Neuronal stem cell (in vitro differentiated cells): Measurements from ENCODE around the gene TCF7.
A peak's percentile ranks its signal among the peaks of the same experiment; 100 is the strongest.

ENCODE experiments used
- DNase-seq: peaks from one replicate; pipeline ENCODE4 v3.0.0-alpha.2; 2013; ENCODE audit warnings: low spot score
- H2AFZ ChIP-seq: one replicate; pipeline ENCODE4 v1.6.1; 2013; ENCODE audit warnings: mild to moderate bottlenecking, low read length, inconsistent platforms
- H2AK5ac ChIP-seq: 2 replicates; pipeline ENCODE4 v1.6.1; 2013; ENCODE audit warnings: low read depth, mild to moderate bottlenecking, inconsistent platforms, low read length, moderate library complexity, mixed read lengths
- H2BK120ac ChIP-seq: 2 replicates; pipeline ENCODE4 v1.6.1; 2013; ENCODE audit warnings: low read depth, mild to moderate bottlenecking, inconsistent platforms, low read length, moderate library complexity, mixed read lengths
- H2BK12ac ChIP-seq: one replicate; pipeline ENCODE4 v1.6.1; 2013; ENCODE audit warnings: low read length, inconsistent platforms
- H2BK15ac ChIP-seq: 2 replicates; pipeline ENCODE4 v1.6.1; 2013; ENCODE audit warnings: mild to moderate bottlenecking, low read length, inconsistent platforms, mixed read lengths
- H2BK5ac ChIP-seq: one replicate; pipeline ENCODE4 v1.6.1; 2013; ENCODE audit warnings: inconsistent platforms, mild to moderate bottlenecking, low read length, moderate library complexity
- H3K14ac ChIP-seq: one replicate; pipeline ENCODE4 v1.6.1; 2013; ENCODE audit warnings: low read length, inconsistent platforms
- H3K18ac ChIP-seq: 2 replicates; pipeline ENCODE4 v1.6.1; 2013; ENCODE audit warnings: low read length, inconsistent platforms
- H3K23ac ChIP-seq: 2 replicates; pipeline ENCODE4 v1.6.1; 2013; ENCODE audit warnings: low read depth, mild to moderate bottlenecking, mixed read lengths, low read length, inconsistent platforms; ENCODE audit not compliant: poor library complexity
- H3K27ac ChIP-seq: replicated peaks from 3 replicates; pipeline ENCODE4 v1.5.1; 2013; ENCODE audit warnings: low read length, inconsistent platforms
- H3K27me3 ChIP-seq, 3 experiments: 2 replicates each; pipeline ENCODE4 v1.6.1; 2013; ENCODE audit warnings: low read length in 3 of 3, mild to moderate bottlenecking in 2 of 3, inconsistent platforms in 1 of 3, low read depth in 1 of 3, mixed read lengths in 1 of 3, moderate library complexity in 1 of 3; ENCODE audit not compliant: control insufficient read depth in 3 of 3, insufficient read depth in 3 of 3
- H3K36me3 ChIP-seq, 2 donors: replicated peaks in 1 of 2; 2 replicates each; pipeline ENCODE4 v1.6.1; 2013; ENCODE audit warnings: low read length in 2 of 2; ENCODE audit not compliant: control insufficient read depth in 2 of 2, insufficient read depth in 2 of 2
- H3K4ac ChIP-seq: 2 replicates; pipeline ENCODE4 v1.6.1; 2013; ENCODE audit warnings: inconsistent platforms, mild to moderate bottlenecking, low read length, moderate library complexity
- H3K4me1 ChIP-seq, 2 donors: 1 replicate in 1 of 2; 2 replicates in 1 of 2; pipeline ENCODE4 v1.6.1; 2013; ENCODE audit warnings: low read length in 2 of 2, low read depth in 1 of 2; ENCODE audit not compliant: control insufficient read depth in 2 of 2, insufficient read depth in 1 of 2
- H3K4me2 ChIP-seq: one replicate; pipeline ENCODE4 v1.6.1; 2013; ENCODE audit warnings: mild to moderate bottlenecking, low read length, inconsistent platforms; ENCODE audit not compliant: insufficient read depth, poor library complexity, severe bottlenecking
- H3K4me3 ChIP-seq, 2 donors: 2 replicates each; pipeline ENCODE4 v1.5.1; 2013; ENCODE audit warnings: low read length in 2 of 2, mild to moderate bottlenecking in 2 of 2, inconsistent platforms in 1 of 2, moderate library complexity in 1 of 2
- H3K79me1 ChIP-seq: one replicate; pipeline ENCODE4 v1.6.1; 2013; ENCODE audit warnings: low read depth, mild to moderate bottlenecking, inconsistent platforms, low read length, moderate library complexity
- H3K9ac ChIP-seq: one replicate; pipeline ENCODE4 v1.6.1; 2013; ENCODE audit warnings: mild to moderate bottlenecking, low read depth, low read length, inconsistent platforms; ENCODE audit not compliant: poor library complexity
- H3K9me3 ChIP-seq, 2 donors: replicated peaks in 1 of 2; 2 replicates each; pipeline versions ENCODE3 to v1.6.1; 2013; ENCODE audit warnings: low read length in 2 of 2, mild to moderate bottlenecking in 2 of 2, inconsistent platforms in 1 of 2, low read depth in 1 of 2, mixed read lengths in 1 of 2, moderate library complexity in 1 of 2; ENCODE audit not compliant: control insufficient read depth in 2 of 2, insufficient read depth in 1 of 2
- H4K8ac ChIP-seq: one replicate; pipeline ENCODE4 v1.6.1; 2013; ENCODE audit warnings: low read depth, mild to moderate bottlenecking, inconsistent platforms, low read length, moderate library complexity
- H4K91ac ChIP-seq: one replicate; pipeline ENCODE4 v1.6.1; 2013; ENCODE audit warnings: low read length, low read depth, mild to moderate bottlenecking, inconsistent platforms; ENCODE audit not compliant: poor library complexity
- WGBS, 2 donors: extraction: QIAGEN DNeasy Blood & Tissue Kit; methylation state at CpG; one replicate each; pipeline ENCODE4 v1.1.7; 2013; ENCODE audit warnings: missing lambda C conversion rate in 2 of 2, mixed read lengths in 1 of 2; ENCODE audit not compliant: insufficient read length in 2 of 2, insufficient replicate concordance in 1 of 2; ENCODE audit errors: extremely low coverage in 2 of 2; 5-methylcytosine and 5-hydroxymethylcytosine counted together

The TCF7 gene

GRCh38 chr5:134111741-134112647, 2.5 kb upstream of the TCF7 start:
- H4K91ac ChIP-seq = no peak overlapping the region
- no peak for DNase-seq
- H3K4me2 ChIP-seq = no peak overlapping the region
- H2AK5ac ChIP-seq = no peak overlapping the region
- no peak overlapping the region for H2BK5ac ChIP-seq
- no peak overlapping the region for H2BK12ac ChIP-seq
- no peak overlapping the region for H3K18ac ChIP-seq
- H4K8ac ChIP-seq = no peak overlapping the region
- H2AFZ ChIP-seq = no peak overlapping the region
- H3K4me1 ChIP-seq = peaks cover 14 to 15% of the 10 kb centered on the region in 2 donors
- H2BK15ac ChIP-seq = no peak overlapping the region
- no peak overlapping the region for H3K9ac ChIP-seq
- no peak overlapping the region for H3K23ac ChIP-seq
- no peak overlapping the region for H3K4ac ChIP-seq
- no peak overlapping the region for H3K14ac ChIP-seq
- H3K27me3 ChIP-seq = peaks cover 6 to 47% (median 36%) of the 10 kb centered on the region in 3 experiments
- H3K27ac ChIP-seq = no peak overlapping the region
- H3K36me3 ChIP-seq = no peaks in the 10 kb centered on the region
- no peak overlapping the region for H2BK120ac ChIP-seq
- H3K79me1 ChIP-seq = no peaks in the 10 kb centered on the region
- H3K9me3 ChIP-seq = no peaks in the 10 kb centered on the region
- no CpG with 5 or more reads among the region's 6 CpGs for WGBS, 2 donors
- peak overlapping the region in 1 of 2 donors; percentile 10 for H3K4me3 ChIP-seq

DNA sequence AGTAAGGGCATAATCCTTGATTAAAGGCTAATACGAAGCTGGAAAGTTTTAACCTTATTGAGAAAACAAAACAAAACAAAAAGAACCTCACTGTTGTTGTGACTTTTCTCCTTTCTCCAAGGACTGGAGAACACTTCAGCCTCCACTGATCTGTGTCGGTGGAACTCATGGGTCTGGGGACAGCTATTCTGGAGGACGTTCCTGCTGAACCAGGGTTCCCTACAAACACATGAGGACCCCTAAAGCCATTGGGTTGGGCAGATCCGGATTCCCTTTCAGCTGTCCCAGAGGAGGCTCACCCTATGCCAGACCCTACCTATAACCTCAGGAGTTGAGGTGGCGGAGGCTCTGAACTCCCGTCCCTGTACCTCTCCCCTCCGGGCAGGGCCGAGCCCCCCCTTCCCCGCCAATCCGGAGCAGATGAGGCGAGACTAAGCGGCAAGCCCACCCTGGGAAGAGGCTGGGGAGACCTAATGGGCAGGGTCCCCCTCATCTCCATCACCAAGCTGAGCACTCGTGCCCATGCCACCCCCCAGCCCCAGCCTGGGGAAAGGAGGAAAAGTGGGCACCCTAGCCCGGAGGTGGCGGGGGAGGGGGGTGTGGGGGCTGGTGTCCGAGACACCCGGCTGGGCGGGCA, 1.6 kb upstream of the TCF7 start:
- no peak overlapping the region for H3K27ac ChIP-seq
- no peaks in the 10 kb centered on the region for H3K9me3 ChIP-seq
- no CpG with 5 or more reads among the region's 18 CpGs for WGBS, 2 donors
- no peak overlapping the region for H3K4me2 ChIP-seq
- H4K91ac ChIP-seq = no peak overlapping the region
- peak overlapping the region in 1 of 2 donors; percentile 14 for H3K4me3 ChIP-seq
- H2BK120ac ChIP-seq = no peak overlapping the region
- no peaks in the 10 kb centered on the region for H3K36me3 ChIP-seq
- H3K4me1 ChIP-seq = peaks cover 14 to 15% of the 10 kb centered on the region in 2 donors
- H4K8ac ChIP-seq = no peak overlapping the region
- H3K4ac ChIP-seq = no peak overlapping the region
- peak overlapping the region; percentile 48 for H2AK5ac ChIP-seq
- H3K9ac ChIP-seq = no peak overlapping the region
- peaks cover 6 to 47% (median 38%) of the 10 kb centered on the region in 3 experiments for H3K27me3 ChIP-seq
- no peak overlapping the region for H3K18ac ChIP-seq
- no peak overlapping the region for H3K14ac ChIP-seq
- no peak overlapping the region for H2BK12ac ChIP-seq
- H2BK15ac ChIP-seq = no peak overlapping the region
- H3K79me1 ChIP-seq = no peaks in the 10 kb centered on the region
- H3K23ac ChIP-seq = no peak overlapping the region
- DNase-seq = no peak
- no peak overlapping the region for H2AFZ ChIP-seq
- H2BK5ac ChIP-seq = no peak overlapping the region

GRCh38 chr5:134113363-134113889, 1.1 kb upstream of the TCF7 start:
- peak overlapping the region; percentile 53 to 84 for H3K4me3 ChIP-seq
- H2BK15ac ChIP-seq = peak overlapping the region; percentile 30
- WGBS, 2 donors = no CpG with 5 or more reads among the region's 30 CpGs

More at GRCh38 chr5:134113363-134113889, 1.1 kb upstream of the TCF7 start:
- H4K91ac ChIP-seq = no peak overlapping the region
- peak overlapping the region; percentile 97 for H3K4me2 ChIP-seq
- H2AK5ac ChIP-seq = peak overlapping the region; percentile 48
- no peak overlapping the region for H3K14ac ChIP-seq
- peak overlapping the region; percentile 93 for H3K18ac ChIP-seq
- H3K9me3 ChIP-seq = no peaks in the 10 kb centered on the region
- H3K4me1 ChIP-seq = peaks cover 14 to 15% of the 10 kb centered on the region in 2 donors
- H3K27me3 ChIP-seq = peaks cover 6 to 43% (median 38%) of the 10 kb centered on the region in 3 experiments
- no peaks in the 10 kb centered on the region for H3K79me1 ChIP-seq
- no peak overlapping the region for H3K23ac ChIP-seq
- peak overlapping the region; percentile 94 for H2AFZ ChIP-seq
- peak overlapping the region; percentile 65 for H3K9ac ChIP-seq
- H4K8ac ChIP-seq = no peak overlapping the region
- H2BK5ac ChIP-seq = no peak overlapping the region
- no peak for DNase-seq
- no peak overlapping the region for H2BK12ac ChIP-seq
- no peak overlapping the region for H3K27ac ChIP-seq
- no peak overlapping the region for H2BK120ac ChIP-seq
- no peaks in the 10 kb centered on the region for H3K36me3 ChIP-seq
- H3K4ac ChIP-seq = no peak overlapping the region
